K562 (cell line): Measurements from ENCODE around the gene LTBR. TPM values are rescaled to one million over a fixed set of nuclear protein-coding genes. Genes with fewer than 3 reads are reported as not detected.
A peak's percentile ranks its signal among the peaks of the same experiment; 100 is the strongest.

ENCODE experiments used
- FOXA3 ChIP-seq, 2 experiments: fragments of 450-650 bp in 1 of 2; sonication (generic) in 1 of 2; formaldehyde crosslinking; IDR thresholded peaks in 1 of 2; conservative IDR thresholded peaks in 1 of 2; 2 replicates each; pipeline versions ENCODE4 v1.4.0 to v1.8.0; 2020 to 2022; ENCODE audit warnings: mild to moderate bottlenecking in 2 of 2, missing genetic modification reagents in 1 of 2
- polyA plus RNA-seq, 8 experiments: library from polyadenylated mRNA; depleted of rRNA in 4 of 8; stranded (reverse) in 5 of 8; unstranded in 3 of 8; fragments of >200 nt; fragmentation: Nextera tagmentation in 2 of 8; fragmentation: Illumina TruSeq in 1 of 8; extraction: Ambion mirVana in 2 of 8; extraction: Trizol in 1 of 8; gene quantifications; 2 replicates each; pipeline versions ENCODE4 v1.2.1 to v1.2.3, GENCODE V29; 2011 to 2014; ENCODE audit warnings: inconsistent platforms in 1 of 8, missing spikeins in 1 of 8
- total RNA-seq, 7 experiments: library from RNA; depleted of rRNA in 6 of 7; stranded (reverse); fragments of >200 nt in 6 of 7; fragmentation: Illumina TruSeq in 2 of 7; extraction: Trizol in 2 of 7; gene quantifications; 2 replicates each; pipeline versions ENCODE4 v1.2.1 to v1.2.3, GENCODE V29; 2011 to 2021; ENCODE audit warnings: low replicate concordance in 1 of 7
- TF ChIP-seq, protein P1 (sequence below): fragments of 450-650 bp; IDR thresholded peaks from 2 replicates; pipeline ENCODE4 v1.6.1; 2016; ENCODE audit warnings: mild to moderate bottlenecking, moderate library complexity

Gene LTBR
- total and polyA plus RNA-seq, 9 of the 15 experiments (the other 6 are each of a cell fraction or from before 2014, with no cell fraction given) = 0.96 to 69.0 (median 35.3) TPM

DNA sequence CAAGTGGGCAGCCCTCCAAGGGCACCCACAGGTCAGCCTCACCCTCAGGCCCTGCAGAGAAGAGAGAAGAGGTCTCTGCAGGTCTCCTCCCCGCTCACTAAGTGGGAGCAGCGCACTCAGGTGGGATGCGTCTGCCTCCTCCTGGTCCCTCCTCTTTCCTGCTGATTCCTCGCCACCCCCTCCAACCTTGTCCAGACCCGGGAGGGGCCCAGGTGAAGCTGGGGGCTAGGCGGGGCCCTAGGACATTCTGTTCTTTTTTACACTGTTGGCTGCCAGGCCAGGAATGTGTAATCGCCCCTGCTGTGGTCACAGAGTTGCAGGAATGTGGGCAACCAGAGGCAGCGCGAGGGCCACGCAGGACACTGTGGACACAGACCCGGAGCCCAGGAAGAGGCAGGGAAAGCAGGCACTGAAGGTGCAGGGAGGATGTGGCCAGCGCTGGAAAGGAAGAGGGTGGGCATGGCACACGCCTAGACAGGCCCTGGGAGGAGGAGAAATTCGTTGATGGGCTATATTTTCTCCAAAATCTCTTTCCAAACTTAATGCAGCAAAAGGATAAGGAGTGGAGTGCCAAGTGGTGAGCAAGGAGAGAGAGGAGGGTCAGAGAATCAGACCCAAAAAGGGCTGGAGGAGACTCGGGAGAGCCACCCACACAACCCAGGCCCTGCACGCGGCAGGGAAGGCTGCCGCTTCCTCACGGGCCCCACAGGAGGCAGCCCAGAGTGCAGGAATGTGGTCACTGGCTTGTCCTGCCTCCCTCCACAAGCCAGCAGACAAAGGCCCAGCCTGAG is 7.7 kb upstream of the LTBR start (continued):
- TF ChIP-seq FOXA3 (CRISPR knock-in tag; conservative IDR thresholded peaks at IDR 0.05 in 1 of 2, IDR thresholded peaks at IDR 0.05 in 1 of 2) = peak in 1 of 2 experiments; percentile 55; a peak in 1 of 4 replicates
- TF ChIP-seq, protein P1, sequence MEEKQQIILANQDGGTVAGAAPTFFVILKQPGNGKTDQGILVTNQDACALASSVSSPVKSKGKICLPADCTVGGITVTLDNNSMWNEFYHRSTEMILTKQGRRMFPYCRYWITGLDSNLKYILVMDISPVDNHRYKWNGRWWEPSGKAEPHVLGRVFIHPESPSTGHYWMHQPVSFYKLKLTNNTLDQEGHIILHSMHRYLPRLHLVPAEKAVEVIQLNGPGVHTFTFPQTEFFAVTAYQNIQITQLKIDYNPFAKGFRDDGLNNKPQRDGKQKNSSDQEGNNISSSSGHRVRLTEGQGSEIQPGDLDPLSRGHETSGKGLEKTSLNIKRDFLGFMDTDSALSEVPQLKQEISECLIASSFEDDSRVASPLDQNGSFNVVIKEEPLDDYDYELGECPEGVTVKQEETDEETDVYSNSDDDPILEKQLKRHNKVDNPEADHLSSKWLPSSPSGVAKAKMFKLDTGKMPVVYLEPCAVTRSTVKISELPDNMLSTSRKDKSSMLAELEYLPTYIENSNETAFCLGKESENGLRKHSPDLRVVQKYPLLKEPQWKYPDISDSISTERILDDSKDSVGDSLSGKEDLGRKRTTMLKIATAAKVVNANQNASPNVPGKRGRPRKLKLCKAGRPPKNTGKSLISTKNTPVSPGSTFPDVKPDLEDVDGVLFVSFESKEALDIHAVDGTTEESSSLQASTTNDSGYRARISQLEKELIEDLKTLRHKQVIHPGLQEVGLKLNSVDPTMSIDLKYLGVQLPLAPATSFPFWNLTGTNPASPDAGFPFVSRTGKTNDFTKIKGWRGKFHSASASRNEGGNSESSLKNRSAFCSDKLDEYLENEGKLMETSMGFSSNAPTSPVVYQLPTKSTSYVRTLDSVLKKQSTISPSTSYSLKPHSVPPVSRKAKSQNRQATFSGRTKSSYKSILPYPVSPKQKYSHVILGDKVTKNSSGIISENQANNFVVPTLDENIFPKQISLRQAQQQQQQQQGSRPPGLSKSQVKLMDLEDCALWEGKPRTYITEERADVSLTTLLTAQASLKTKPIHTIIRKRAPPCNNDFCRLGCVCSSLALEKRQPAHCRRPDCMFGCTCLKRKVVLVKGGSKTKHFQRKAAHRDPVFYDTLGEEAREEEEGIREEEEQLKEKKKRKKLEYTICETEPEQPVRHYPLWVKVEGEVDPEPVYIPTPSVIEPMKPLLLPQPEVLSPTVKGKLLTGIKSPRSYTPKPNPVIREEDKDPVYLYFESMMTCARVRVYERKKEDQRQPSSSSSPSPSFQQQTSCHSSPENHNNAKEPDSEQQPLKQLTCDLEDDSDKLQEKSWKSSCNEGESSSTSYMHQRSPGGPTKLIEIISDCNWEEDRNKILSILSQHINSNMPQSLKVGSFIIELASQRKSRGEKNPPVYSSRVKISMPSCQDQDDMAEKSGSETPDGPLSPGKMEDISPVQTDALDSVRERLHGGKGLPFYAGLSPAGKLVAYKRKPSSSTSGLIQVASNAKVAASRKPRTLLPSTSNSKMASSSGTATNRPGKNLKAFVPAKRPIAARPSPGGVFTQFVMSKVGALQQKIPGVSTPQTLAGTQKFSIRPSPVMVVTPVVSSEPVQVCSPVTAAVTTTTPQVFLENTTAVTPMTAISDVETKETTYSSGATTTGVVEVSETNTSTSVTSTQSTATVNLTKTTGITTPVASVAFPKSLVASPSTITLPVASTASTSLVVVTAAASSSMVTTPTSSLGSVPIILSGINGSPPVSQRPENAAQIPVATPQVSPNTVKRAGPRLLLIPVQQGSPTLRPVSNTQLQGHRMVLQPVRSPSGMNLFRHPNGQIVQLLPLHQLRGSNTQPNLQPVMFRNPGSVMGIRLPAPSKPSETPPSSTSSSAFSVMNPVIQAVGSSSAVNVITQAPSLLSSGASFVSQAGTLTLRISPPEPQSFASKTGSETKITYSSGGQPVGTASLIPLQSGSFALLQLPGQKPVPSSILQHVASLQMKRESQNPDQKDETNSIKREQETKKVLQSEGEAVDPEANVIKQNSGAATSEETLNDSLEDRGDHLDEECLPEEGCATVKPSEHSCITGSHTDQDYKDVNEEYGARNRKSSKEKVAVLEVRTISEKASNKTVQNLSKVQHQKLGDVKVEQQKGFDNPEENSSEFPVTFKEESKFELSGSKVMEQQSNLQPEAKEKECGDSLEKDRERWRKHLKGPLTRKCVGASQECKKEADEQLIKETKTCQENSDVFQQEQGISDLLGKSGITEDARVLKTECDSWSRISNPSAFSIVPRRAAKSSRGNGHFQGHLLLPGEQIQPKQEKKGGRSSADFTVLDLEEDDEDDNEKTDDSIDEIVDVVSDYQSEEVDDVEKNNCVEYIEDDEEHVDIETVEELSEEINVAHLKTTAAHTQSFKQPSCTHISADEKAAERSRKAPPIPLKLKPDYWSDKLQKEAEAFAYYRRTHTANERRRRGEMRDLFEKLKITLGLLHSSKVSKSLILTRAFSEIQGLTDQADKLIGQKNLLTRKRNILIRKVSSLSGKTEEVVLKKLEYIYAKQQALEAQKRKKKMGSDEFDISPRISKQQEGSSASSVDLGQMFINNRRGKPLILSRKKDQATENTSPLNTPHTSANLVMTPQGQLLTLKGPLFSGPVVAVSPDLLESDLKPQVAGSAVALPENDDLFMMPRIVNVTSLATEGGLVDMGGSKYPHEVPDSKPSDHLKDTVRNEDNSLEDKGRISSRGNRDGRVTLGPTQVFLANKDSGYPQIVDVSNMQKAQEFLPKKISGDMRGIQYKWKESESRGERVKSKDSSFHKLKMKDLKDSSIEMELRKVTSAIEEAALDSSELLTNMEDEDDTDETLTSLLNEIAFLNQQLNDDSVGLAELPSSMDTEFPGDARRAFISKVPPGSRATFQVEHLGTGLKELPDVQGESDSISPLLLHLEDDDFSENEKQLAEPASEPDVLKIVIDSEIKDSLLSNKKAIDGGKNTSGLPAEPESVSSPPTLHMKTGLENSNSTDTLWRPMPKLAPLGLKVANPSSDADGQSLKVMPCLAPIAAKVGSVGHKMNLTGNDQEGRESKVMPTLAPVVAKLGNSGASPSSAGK = peak; percentile 57; the same call in 1 of the 2 replicates
